Placental epithelial cell (primary cell): ENCODE data around the gene PROK2. TPM values are rescaled to one million over a fixed set of nuclear protein-coding genes. Genes with fewer than 3 reads are reported as not detected.

Experiments
- small RNA-seq: library from RNA; depleted of rRNA; stranded (forward); fragments of <200 nt; gene quantifications from one replicate; pipeline ENCODE3, GENCODE V24; 2012
- total RNA-seq: library from RNA; depleted of rRNA; stranded (reverse); fragments of >200 nt; gene quantifications from 2 replicates; pipeline ENCODE4 v1.2.3, GENCODE V29; 2012

The PROK2 gene, protein sequence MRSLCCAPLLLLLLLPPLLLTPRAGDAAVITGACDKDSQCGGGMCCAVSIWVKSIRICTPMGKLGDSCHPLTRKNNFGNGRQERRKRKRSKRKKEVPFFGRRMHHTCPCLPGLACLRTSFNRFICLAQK
- not detected in 2 replicates for total RNA-seq

DNA sequence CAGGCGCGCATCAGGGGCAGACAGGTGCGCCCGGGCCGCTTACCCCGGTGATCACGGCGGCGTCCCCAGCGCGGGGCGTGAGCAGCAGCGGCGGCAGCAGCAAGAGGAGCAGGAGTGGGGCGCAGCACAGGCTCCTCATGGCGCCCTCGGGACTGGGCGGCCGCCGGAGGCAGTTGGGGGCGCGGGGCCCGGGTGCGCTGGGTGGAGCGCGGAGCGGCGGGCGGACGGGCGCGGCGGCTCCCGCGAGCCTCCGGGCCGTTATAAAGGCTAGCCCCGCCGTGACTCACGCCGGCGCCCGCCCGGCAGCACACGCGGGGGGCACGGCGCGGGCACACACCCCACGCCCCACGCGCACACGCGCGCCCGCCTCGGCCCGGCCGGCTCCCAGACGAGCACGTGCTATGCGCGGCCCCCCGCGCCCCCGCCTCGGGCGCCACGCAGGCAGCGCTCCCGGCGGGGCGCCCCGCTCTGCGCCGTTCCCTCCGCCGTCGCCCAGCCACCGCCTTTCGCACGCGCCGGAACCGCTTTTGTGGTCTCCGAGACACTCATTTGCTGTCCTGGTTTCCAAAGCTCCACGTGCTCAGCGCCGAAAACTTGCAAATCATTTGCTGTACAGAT lies at the start of gene PROK2:
Gene PROK2, minus strand, starts transcription at position 235 of the 618 bp plus-strand sequence. Its CDS starts 96 bp downstream, at position 139.

GRCh38 chr3:71753701-71754609 lies 31.0 kb downstream of the PROK2 start, which contains the start of gene GPR27:
Gene GPR27 (plus strand): TSS chr3:71753855. CDS start chr3:71754050, 195 bp downstream.

DNA sequence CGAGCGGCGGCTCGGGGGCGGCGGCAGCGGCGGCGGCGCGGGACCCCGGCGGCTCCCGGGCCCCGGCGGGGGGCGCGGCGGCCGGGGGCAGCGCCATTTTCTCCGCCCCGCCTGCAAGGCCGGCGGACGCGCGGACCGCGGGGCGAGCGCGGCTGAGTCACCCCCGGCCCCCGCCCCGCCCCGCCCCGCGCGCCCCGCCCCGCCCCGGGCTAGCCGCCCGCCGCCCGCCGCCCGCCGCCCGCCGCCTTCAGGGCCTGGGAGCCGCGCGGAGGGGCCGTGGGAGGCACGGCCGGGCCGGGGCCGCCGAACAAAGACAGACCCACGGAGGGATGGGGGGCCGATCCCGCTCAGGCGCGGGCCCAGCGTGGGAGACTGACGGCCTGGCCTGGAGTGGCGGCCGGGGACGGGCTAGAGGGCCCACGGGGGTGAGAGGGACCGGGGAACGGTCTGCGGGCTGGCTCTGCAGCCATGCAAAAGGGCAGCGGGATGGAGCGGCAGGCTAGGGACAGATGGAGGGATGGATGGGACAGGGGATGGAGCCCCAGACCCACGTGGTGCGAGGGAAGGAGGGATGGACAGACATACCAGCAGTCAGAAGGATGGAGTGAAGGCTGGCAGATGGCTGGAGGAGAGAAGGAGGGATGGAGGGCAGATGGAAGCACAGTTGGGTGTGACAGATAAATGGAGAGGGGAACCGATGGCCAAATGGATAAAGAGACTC lies 59.5 kb downstream of the PROK2 start, which contains the start of gene EIF4E3:
Gene EIF4E3, minus strand, starts transcription at position 132 of the 721 bp plus-strand sequence. Its CDS starts 35 bp downstream, at position 97.

Small RNA genes lying within 50 kb of the gene (small RNA-seq; reads per million reads assigned to genes)
- not detected for gene RN7SL271P

Other genes starting within 250 kb of the PROK2 start
- gene FOXP1, start 201.4 kb downstream of the PROK2 start, total RNA-seq: 107 and 171 TPM in 2 replicates
- gene EIF4E3, start 59.7 kb downstream of the PROK2 start, total RNA-seq: under 0.01 and 0.43 TPM in 2 replicates
- 0.33 TPM in 1 of 2 replicates, not detected in the other for gene GPR27, start 31.3 kb downstream of the PROK2 start, total RNA-seq